GM19455 (cell line): Measurements from ENCODE around the gene AKR1C8.

Experiments
- ATAC-seq: cut with Tn5 transposase; IDR thresholded peaks from one replicate; pipeline ENCODE4 v1.9.1; 2021; ENCODE audit not compliant: unreplicated experiment

The AKR1C8 gene

GRCh38 chr10:5108658-5109416 lies 76.1 kb downstream of the AKR1C8 start:
- ATAC-seq, result no peak

GRCh38 chr10:5107860-5108526 lies 77.0 kb downstream of the AKR1C8 start:
- no peak for ATAC-seq

GRCh38 chr10:5106553-5106952 lies 78.4 kb downstream of the AKR1C8 start:
- ATAC-seq, result no peak

- ATAC-seq, result no peak
Measured at GRCh38 chr10:5105626-5106025, 79.3 kb downstream of the AKR1C8 start.
